Measurements from ENCODE around the gene NRCAM.

Gene NRCAM

GRCh38 chr7:108424013-108424412 is 32.2 kb downstream of the NRCAM start:
- no peak for DNase-seq (ENCODE audit: low spot score)

DNA sequence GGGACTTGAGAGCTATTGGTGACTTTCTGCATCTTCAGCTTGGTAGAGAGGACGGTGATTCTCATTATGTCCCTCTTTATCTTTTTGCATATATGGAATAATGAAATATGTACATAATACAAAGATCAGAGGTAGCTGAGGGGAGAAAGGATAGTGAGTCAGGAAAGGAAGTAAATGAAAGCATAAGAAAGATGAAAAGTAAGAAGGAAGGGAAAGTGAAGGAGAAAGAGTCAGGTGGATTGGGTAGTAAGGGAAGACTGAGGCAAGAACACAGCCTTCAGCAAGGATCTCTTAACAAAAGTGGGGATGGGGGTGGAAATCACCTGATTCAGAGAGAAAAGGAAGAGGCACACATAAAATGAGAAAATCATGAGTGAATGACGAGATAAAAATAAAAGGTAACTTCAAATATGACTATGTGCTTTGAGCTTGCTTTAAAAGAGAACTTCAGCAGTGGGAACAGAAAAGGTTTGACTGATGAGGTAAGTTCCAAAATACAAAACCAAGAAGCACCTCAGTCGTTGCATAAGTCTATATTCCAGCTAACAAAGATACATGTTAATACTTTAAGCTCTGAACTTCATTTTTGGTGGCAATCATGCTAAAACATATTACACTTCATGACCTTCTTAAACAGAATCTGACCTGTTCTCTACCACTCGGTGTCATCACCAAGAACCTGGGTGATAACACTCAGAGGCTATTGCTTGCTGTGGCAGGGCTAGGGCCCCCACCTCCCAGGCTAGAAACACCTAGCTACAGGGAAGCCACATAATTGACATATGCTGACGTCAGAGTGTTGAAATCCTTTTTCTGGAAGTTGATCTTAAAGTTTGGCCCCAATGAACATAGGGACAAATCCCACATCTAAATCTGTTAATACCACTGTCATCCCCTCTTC is 32.9 kb downstream of the NRCAM start:
- DNase-seq (ENCODE audit: low spot score), result no peak

DNA sequence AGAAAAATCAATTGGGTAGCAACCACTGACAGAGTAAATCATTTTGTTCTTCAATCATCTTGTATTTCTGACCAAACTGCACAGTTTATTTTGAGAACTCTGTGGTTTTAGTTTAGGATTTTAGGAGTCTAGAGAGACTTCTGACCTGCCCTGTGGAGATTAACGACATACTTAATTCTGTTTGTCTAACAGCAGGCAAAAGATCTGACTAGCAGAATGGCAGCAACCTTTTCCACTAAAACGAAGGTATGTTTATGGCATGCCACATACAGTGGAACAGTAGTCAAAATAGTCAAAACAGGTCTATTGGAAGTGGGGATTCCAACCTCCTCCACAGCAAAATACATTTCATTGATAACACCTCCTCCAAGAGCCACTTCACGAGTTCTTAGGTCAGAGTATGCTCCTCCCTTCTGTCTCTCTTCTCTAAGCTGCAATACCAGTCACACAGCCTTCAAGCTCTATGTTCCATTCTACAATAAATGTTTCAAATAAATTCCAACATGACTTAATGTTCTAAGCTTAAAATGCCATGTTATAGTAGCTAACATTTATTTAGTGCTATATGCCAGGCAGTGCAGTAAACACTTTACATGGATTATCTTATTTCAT is 34.4 kb downstream of the NRCAM start:
- no peak for DNase-seq (ENCODE audit: low spot score)

- no peak for DNase-seq (ENCODE audit: low spot score)
These were observed 36.0 kb downstream of the NRCAM start for GRCh38 chr7:108419961-108420908.

- DNase-seq (ENCODE audit: low spot score), result no peak
These were observed 37.3 kb downstream of the NRCAM start for GRCh38 chr7:108418946-108419345.

DNA sequence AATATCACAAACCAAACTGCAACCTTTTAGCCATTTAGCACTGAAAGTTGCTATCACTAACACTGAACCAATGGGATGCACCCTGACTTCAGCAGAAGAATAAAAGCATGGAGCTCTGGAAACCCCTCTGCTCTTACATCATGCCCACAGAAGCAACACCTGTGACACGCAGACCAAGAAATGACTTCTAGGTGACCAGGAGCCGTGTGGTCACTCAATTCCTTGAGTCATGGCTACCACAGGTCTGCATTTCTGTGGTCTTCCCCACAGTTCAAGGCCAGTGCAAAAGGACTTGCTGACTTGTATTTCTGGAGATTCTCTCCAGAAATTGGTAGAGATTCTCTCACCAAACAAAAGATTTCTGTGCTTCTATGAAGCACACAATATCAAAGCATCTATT is 38.3 kb downstream of the NRCAM start:
- no peak for DNase-seq (ENCODE audit: low spot score)

DNA sequence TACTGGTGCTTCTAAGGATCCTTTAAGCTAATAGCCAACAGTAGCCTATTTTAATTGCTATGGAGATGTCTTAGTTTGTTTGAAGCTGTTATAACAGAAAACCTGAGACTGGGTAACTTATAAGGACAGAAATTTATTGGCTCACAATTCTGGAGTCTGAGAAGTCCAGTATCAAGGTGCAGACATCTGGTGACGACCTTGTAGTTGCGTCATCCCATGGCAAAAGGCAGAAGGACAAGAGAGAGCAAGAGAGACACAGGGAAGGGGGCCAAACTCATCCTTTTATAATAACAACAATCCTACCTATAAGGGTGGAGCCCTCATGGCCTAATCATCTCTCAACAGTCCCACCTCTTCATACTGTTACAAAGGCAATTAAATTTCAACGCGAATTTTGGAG is 39.1 kb downstream of the NRCAM start:
- no peak for DNase-seq (ENCODE audit: low spot score)

DNA sequence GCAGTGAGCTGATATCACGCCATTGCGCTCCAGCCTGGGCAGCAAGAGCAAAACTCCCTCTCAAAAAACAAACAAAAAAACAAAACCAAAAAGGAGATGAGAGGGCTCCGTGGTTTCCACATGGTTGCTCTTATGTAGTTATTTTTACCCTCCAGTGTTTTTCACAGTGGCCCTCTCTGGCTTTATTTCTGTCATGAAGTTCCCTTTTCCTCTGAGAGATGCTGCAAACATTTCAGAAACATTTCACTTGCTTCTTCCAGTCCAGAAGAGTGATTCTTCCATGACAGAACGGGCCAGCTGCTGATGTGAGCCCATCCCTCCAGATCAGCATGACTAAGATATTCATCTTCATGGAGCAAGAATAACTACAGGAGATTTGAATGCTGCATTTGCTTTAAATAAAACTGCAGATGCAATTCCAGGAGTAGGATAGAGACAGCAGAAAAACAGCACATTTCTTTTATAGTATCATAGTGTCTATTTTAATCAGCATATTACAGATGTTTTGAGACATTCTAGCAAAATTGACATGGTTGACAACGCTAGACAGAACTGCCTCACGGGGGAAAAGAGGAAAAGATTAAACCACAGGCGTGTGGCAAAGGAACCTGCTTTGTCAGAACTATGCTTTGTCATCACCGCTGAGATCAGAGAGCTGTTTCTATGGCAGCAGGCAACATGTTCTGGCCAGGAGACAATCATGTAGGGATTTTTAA is 40.3 kb downstream of the NRCAM start:
- no peak for DNase-seq (ENCODE audit: low spot score)

GRCh38 chr7:108415084-108415483 is 41.2 kb downstream of the NRCAM start:
- no peak for DNase-seq (ENCODE audit: low spot score)

GRCh38 chr7:108413782-108414492 is 42.3 kb downstream of the NRCAM start:
- DNase-seq (ENCODE audit: low spot score), result no peak

- DNase-seq (ENCODE audit: low spot score), result no peak
These were observed 42.9 kb downstream of the NRCAM start for GRCh38 chr7:108413337-108413736.

- no peak for DNase-seq (ENCODE audit: low spot score)
These were observed 47.1 kb downstream of the NRCAM start for GRCh38 chr7:108409146-108409545.

DNA sequence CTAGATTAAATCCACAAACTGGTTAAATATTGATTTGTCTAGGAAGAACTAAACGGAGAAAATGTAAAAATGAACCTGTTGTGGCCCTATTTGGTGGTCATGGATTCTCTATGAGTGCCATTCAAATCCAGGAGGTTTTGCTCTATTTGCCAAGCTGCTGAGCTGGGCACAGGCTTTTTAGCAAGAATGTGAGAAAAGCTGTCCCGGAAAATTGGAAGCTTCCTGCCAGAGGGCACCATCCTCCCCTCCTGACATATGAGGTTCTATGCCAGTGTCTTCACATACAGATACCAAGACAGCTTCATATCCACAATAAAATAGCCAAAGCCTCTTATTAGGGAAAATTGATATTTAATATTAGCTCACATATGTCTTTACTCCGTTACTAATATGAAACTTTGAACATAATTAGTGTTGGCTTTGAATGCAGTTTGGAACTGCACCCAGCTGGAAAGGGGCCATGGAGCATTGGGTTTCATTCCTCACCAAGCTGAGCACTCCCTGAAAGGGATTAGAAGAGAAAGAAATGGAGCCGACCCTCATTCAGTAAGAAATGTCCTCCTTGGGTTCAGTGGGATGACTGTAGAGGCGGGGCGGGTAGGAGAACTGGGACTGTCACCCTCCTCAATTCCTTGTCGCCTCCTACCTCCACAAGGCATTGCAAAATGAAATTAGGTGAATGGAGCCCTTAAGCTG is 47.8 kb downstream of the NRCAM start:
- no peak for DNase-seq (ENCODE audit: low spot score)

DNA sequence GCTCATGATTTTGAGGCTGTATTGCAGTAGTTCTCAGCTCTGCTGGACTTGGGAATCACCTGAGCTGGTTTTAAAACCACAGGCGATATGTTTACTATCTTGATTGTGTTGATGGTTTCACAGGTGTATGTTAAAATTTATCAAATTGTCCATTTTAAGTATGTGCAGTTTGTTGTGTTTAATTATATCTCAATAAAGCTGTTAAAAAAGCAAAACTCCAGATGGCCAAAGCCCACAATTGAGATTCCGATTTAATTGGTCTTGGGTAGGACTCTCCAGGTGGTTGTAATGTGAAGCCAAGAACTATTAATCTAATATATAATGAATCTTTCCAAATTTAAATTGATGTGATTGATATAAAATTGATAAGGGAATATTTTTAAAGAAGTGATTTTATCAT is 48.6 kb downstream of the NRCAM start:
- DNase-seq (ENCODE audit: low spot score), result no peak

DNA sequence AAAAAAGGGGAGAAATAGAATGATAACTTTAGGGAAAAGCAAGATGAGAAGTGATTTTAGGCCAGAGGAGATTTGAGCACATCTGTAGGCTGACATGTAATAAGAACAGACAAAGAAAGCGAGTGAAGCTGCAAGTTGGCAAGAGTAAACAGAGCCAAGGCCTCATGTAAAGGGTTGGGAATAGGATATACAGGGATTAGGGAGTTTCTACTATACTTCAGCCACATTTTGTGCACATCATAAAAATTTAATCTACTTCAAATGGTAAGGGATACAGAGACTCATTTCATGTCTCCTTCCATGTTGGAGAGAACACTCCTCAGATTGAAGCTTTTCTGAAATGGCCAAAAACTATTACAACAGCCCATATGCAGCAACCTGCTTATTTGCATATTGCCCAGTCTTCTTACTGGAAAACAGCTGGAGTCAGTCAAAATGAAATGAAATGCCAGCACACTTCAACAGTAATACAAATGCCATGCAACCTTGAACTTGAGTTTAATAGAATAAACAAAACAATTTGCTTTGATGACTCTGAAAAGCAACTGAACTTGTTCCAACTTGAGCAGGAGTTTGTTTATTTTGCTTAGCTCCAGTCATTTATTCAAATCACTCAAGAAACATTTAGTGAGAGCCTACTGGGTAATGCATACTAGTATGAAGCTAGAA is 49.9 kb downstream of the NRCAM start:
- no peak for DNase-seq (ENCODE audit: low spot score)

- no peak for DNase-seq (ENCODE audit: low spot score)
These were observed 51.5 kb downstream of the NRCAM start for GRCh38 chr7:108404509-108405420.

DNA sequence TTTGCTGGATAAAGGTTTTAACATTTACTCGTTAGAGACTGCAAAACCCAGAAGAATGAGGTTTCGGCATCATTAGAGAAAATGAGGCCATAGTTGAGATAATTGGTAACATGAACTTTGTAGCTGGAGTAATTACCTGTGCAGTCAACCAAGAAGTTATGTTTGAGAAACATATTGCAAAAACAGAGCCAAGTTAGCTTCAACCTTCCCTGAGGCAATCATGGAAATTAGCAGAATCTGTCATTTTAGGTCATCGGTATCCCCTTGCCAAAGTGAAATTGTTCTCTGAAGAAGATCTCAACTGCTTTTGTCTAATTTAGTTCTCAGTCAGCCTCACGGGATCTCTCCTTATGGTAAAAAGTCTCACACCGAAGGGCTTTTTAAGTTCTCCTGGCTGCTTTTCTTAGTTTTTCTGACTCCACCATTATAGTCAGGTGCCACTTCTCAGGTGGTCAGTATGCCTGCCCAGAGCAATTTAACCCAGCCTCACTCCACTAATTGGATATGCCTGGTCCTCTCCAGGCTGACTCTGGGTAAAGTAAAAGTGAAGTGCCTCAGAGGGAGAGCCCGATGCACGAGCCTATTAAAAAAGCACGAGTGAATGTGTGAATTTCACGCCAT is 52.5 kb downstream of the NRCAM start:
- no peak for DNase-seq (ENCODE audit: low spot score)

DNA sequence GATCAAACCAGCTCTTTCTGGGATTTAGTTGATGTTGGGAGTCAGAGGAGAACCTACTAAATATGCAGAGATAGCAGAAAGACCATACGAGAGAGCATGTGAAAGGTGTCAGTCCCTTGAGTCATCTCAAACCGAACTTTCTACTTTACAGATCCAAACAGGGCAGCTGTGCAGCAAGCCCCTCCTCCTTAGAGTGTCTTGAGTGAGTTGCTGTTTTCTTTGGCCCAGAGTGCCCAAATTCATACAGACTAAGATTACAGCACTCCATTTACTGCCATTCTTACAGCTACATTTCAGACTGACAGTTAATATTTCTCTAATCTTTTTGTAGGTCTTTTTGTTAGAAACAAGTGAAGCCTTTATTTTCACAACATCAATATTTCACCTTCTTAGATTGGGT is 53.4 kb downstream of the NRCAM start:
- DNase-seq (ENCODE audit: low spot score), result no peak

All from hepatic stellate cell (primary cell).